ENCODE results near the gene JSRP1.
A peak's percentile ranks its signal among the peaks of the same experiment; 100 is the strongest.

JSRP1 gene

GRCh38 chr19:2246801-2247361 lies 9.3 kb downstream of the JSRP1 start:
- peak; percentile 48 for DNase-seq (ENCODE audit: low read depth)

DNA sequence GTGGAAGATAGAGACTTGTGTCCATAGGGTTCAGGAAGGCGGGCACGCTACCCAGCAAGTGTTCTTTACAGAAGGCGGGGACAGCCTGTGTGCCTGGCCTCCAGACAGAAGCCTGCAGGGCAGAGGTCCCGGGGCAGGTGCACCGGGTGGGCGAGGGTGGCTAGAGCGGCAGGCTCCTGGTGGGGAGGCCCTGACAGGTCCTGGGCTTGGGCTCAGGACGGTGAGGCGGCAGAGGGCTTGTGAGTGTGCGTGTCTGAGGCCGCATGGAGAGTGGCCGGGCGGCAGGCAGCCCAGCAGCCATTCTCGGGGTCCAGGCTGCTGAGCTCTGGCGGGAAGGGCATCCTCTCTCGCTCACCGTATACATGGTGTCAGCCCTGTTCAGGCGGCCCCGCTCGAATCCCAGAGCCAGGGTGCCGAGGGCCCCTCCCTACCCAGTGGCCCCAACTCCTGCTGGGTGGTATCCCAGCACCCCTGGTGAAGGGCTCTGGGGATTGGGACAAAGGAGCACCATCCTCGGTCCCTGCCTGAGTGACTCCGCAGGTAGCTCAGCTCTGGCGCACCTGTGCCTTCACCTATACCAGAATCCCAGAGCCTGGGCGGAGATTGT lies 10.1 kb downstream of the JSRP1 start:
- DNase-seq (ENCODE audit: low read depth): no peak

DNA sequence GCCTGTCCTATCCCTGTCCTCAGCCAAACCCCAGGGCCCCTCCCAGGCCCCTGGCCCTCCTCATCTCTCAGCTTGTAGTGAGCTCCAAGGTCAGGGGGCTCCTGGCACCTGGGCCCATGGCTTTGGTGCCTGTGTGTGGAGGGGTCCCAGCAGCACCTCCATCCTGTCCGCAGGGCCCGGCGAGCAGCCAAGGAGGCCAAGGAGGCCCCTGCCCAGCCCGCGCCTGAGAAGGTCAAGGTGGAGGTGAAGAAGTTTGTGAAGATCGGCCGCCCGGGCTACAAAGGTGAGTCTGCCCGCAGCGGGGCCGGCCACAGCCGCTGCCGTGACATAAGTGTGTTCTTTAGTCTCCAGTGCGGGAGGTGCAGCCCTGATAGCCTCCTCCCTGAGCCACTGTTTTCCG lies 10.9 kb downstream of the JSRP1 start:
- no peak for DNase-seq (ENCODE audit: low read depth)

DNA sequence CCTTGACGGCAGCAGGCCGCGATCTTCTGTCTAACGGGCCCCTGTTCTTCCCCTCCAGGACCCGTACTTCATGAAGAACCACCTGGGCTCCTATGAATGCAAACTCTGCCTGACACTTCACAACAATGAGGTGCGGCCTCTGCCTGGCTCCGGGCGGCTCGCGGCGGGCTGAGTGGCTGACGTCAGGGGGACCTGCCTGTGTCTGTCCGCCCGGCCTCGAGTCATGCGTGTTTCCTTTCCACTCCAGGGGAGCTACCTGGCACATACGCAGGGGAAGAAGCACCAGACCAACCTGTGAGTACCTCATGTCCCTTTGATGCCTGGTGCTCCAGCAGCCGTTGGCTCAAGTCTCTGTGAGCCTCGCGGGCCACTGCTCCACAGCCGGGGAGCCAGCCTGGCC lies 11.7 kb downstream of the JSRP1 start:
- no peak for DNase-seq (ENCODE audit: low read depth)

DNA sequence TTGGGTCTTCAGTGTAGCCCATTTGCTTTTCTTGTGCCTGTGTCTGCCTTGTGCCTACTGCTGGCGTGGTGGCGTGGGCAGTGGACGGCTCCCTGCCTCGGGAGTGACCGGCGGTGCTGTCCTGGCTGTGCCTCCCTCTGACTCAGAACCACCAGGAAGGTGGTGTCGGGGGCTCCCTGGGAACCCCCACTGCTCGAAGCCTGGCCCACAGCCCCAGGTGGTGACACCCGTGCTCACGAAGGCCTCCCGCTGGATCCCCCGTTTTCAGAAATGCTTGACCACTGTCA lies 12.1 kb downstream of the JSRP1 start:
- DNase-seq (ENCODE audit: low read depth): no peak

DNA sequence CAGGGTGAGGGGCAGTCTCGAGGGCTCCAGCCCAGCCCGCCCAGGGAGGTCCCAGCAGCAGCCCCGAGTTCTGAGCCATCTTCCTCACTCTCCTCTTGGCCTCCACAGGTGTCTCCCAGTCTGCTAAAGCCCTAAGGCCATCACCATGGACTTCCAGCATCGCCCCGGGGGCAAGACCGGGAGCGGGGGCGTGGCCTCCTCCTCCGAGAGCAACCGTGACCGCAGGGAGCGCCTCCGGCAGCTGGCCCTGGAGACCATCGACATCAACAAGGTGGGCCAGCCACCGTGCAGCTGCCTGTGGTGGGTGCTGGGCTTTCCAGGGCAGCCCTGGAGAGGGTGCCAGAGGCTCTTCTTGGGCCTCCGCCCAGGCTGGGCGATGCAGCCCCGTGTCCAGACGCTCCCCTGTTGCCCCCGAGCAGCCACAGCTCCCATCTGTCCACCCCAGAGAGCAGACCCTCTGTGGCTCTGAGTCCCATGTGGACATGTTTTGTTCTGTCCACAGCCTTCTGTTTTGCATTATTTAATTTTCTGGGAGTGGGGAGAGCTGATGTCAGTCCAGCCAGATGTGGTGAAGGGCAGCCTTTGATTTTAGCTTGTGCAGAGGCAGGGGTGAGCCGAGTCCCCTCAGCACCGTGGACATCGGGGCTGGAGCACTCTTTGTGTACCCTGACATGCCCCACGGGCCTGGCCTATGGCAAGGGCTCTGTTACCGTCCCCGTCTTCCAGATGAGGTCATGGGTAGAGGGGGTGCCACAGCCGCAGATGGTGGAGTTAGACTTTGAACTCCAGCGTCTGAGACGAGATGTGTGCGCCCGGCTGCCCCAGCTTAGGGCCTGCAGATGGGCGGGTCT lies 12.7 kb downstream of the JSRP1 start:
- no peak for DNase-seq (ENCODE audit: low read depth)

- DNase-seq (ENCODE audit: low read depth): no peak
Observed at GRCh38 chr19:2242816-2243215, 13.4 kb downstream of the JSRP1 start.

DNA sequence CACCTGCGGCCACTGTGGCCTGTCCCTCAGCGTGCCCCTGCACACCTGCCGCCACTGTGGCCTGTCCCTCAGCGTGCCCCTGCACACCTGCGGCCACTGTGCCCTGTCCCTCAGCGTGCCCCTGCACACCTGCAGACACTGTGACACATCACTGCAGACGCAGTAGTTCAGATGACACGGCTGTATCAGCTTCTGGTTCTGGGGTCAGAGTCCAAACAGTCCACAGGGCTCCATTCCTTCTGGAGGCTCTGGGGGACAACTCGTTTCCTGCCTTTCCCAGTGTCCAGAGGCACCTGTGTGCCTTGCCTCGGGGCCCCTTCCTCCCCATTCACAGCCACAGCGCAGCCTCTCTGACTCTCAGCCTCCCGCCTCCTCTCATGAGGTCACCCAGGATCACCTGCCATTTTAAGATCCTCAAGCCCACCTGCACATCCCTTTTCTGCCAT lies 14.1 kb downstream of the JSRP1 start:
- DNase-seq (ENCODE audit: low read depth): no peak

DNA sequence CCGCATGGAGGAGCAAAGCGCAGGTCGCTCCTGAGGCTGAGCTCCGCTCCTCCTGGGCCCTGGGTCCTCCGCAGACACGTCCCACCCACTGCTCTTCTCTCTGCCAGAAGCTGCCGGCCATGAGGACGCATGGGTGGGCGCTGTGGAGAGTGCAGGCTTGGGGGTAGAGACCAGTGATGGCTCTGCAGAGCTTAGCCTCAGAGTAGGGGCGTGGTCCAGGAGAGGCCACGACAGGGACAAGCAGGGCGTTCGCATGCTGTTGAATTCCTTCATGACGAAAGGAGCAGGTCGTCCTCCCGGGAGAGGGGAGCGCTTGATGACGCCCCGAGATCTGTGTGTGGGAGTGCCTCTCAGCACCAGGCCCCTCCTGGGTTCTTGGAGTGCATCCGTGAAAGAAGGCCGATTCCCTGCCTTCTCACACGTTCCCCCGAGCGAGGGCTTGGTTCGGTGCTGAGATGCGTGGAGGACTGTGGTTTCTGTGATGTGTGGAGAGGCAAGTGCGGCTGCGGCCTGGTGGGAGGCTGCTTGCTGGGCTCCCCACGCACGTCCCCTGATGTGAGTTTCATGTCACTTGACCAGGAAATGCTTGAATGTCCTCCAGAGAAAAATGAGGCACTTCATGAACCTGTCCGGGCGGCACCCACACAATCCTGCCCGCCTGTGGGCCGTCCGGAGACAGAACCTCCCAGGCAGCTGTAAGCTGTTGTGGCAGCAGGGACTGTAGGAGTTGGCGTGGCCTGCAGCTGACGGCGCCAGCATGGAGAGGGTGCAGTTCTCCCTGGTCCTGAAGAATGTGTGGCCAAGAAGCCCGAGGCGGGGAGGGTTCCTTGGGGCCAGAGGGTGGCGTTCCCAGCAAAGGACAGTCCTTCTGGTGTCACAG lies 15.1 kb downstream of the JSRP1 start:
- DNase-seq (ENCODE audit: low read depth): no peak

DNA sequence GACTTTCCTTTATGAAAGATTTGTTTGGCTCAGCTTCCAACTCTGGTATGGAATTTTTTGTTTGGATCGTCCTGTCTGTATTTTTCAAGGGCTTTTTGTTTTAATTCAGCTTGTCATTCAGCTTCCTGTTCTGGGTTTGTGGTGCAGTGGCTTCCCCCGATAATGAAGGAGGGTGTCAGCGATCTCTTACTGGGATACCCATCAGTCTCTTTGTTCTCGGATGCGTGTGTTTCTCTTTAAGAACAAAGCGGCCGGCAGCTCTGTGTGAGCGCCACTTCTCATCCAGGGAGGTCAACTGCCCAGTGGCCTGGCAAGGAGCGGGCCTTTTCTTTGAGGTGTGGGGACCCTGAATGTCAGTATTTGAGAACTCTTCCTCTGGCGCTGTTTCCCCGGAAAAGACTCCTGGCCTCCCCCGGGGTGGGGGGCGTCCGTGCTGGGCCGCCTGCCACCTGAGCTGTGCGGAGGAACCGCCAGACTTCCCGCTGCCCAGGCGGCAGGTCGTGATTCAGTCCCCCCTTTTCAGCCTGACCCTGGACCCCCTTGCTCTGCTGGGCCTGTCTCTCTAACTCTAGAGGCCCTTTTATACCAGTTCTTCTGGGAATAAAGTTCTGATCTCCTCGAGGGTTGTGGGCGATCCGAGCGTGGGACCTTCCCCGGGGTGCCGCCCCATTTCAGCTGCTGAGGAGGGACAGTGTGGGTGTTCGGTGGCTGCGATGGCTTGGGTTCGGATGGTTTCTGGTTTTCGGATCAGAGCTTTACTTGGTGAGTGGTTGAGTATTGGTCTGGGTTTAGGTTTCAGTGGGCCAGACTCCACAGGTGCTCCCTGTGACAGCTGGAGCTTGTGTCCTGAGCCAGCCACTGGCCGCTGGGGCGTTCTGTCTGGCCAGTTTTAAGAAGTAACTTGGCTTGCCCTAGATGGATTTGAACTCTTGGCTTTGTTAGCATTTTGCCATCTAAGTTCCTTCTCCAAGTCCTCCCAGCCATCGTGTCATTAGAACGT lies 16.1 kb downstream of the JSRP1 start:
- peak; percentile 40 for DNase-seq (ENCODE audit: low read depth)

DNA sequence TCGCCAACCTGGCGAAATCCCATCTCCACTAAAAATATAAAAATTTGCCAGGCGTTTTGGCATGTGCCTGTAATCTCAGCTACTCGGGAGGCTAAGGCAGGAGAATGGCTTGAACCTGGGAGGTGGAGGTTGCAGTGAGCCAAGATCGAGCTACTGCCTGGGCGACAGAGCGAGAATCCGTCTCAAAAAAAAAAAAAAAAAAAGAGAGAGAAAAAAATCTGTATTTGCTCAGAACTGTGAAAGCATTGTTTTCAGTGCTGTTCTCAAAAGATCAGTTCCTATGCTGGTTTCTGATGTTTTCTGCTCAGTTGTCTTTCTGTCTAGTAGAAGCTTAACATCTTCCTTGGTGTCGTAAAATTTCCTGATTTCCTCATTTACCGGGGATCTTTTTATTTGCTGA lies 17.0 kb downstream of the JSRP1 start:
- no peak for DNase-seq (ENCODE audit: low read depth)

DNA sequence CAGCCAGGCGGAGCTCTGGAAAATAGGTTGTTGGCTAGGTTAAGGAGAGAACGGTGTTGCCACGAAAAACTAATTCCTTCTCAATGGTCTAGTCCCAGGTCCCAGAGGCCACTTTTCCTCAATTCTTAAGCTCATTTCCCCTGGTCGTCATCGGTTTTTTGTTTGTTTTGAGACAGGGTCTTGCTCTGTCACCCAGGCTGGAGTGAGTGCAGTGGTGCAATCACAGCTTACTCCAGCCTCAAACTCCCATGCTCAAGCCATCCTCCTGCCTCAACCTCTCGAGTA lies 18.4 kb downstream of the JSRP1 start:
- no peak for DNase-seq (ENCODE audit: low read depth)

DNA sequence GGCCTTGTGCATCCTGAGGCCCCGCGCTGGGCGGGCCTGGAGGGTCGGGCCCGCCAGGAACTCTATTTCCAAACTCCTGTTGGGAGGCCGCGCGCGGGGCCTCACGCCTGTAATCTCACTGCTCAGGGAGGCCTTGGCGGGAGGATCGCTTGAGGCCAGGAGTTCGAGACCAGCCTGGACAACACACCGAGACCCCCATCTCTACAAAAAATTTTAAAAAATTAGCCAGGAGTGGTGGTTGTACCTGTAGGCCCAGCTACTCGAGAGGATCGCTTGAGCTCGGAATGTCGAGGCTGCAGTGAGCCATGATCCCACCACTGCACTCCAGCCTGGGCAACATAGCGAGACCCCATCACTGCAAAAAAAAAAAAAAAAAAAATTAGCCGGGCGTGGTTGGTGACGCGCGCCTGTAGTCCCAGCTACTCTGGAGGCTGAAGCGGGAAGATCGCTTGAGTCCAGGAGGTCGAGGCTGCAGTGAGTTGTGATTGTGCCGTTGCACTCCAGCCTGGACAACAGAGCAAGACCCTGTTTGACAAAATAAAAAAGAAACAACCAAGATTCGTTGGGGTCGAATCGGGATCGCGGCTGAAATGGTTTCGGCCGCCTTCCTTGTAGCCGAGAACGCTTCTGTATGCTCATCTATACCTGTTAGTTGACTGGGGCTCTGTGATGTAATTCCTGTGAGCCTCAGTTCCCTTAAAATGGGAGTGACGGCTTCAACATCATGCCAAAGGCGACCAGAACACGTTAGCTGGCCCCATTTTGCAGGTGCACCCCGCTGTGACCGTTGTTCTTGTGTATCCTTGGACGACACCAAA lies 19.0 kb downstream of the JSRP1 start:
- DNase-seq (ENCODE audit: low read depth): no peak

GRCh38 chr19:2236314-2237050 lies 19.7 kb downstream of the JSRP1 start, which contains the start of the genes PLEKHJ1 and SF3A2:
PLEKHJ1 (minus strand) TSS chr19:2236329; CDS start chr19:2236248, 81 bp downstream.
SF3A2 (plus strand) TSS chr19:2236824; CDS start chr19:2243419, 6,595 bp downstream.
- peak; percentile 96 for DNase-seq (ENCODE audit: low read depth)

DNA sequence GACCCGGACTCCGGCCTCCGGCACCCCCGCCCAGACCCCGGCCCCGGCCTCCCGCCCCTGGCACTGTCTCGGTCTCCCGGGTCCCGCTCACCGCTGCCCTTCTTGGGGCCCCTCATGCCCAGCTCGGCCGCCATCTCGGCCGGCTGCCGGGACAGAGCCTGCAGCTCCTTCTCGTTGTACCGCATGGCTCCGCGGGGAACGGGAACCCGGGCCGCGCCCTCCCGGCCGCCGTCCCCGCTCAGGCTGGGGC lies 20.2 kb downstream of the JSRP1 start:
- no peak for DNase-seq (ENCODE audit: low read depth)

GRCh38 chr19:2235381-2236063 lies 20.7 kb downstream of the JSRP1 start:
- no peak for DNase-seq (ENCODE audit: low read depth)

- DNase-seq (ENCODE audit: low read depth): no peak
Observed at GRCh38 chr19:2234996-2235380, 21.2 kb downstream of the JSRP1 start.

GRCh38 chr19:2233601-2234280 lies 22.5 kb downstream of the JSRP1 start:
- no peak for DNase-seq (ENCODE audit: low read depth)
